IMR-90 (cell line): ENCODE measurements around the gene STAMBPL1. TPM values are rescaled to one million over a fixed set of nuclear protein-coding genes. Genes with fewer than 3 reads are reported as not detected.

Experiments
- ATAC-seq: fragments of 200-7000 bp; cut with Tn5 transposase; 2 replicates; pipeline ENCODE4 v1.9.1; 2020; ENCODE audit warnings: low read depth, mild to moderate bottlenecking, moderate library complexity
- BruUV-seq: library from RNA; stranded (reverse); fragments of 400-500 nt; replicated peaks from 2 replicates; lab custom pipeline; 2021; lab: Mats Ljungman, UMichigan
- CTCF ChIA-PET: fragments of 300-600 bp; formaldehyde crosslinking; extraction: SDS; loops from one replicate; lab custom pipeline; 2021; ENCODE audit warnings: antibody characterized with exemption; lab: Yijun Ruan, JAX
- POLR2A ChIA-PET: fragments of 300-600 bp; sonication (Branson Sonifier 250); formaldehyde crosslinking; loops from one replicate; lab custom pipeline; 2022; ENCODE audit warnings: antibody characterized with exemption; ENCODE audit not compliant: unreplicated experiment; lab: Charles Lee
- DNase-seq: peaks from one replicate; pipeline ENCODE4 v3.0.0; 2013
- H2AFZ ChIP-seq: replicated peaks from 2 replicates; pipeline ENCODE3; 2013; ENCODE audit warnings: low read length, mild to moderate bottlenecking; ENCODE audit not compliant: poor library complexity
- H2AK5ac ChIP-seq: 2 replicates; pipeline ENCODE4 v1.6.1; 2013; ENCODE audit warnings: low read depth, low read length, inconsistent platforms
- H2AK9ac ChIP-seq: replicated peaks from 2 replicates; pipeline ENCODE3; 2013; ENCODE audit warnings: mild to moderate bottlenecking, low read depth, low read length, moderate library complexity; ENCODE audit not compliant: poor library complexity
- H2BK120ac ChIP-seq: 2 replicates; pipeline ENCODE4 v1.6.1; 2013; ENCODE audit warnings: low read depth, low read length, inconsistent platforms
- H2BK15ac ChIP-seq: 3 replicates; pipeline ENCODE4 v1.6.1; 2013; ENCODE audit warnings: low read depth, low read length, inconsistent platforms
- H2BK20ac ChIP-seq: 2 replicates; pipeline ENCODE4 v1.6.1; 2013; ENCODE audit warnings: low read depth, mild to moderate bottlenecking, inconsistent platforms, low read length, moderate library complexity
- H2BK5ac ChIP-seq: 2 replicates; pipeline ENCODE4 v1.6.1; 2013; ENCODE audit warnings: mild to moderate bottlenecking, low read depth, low read length, inconsistent platforms; ENCODE audit not compliant: poor library complexity, severe bottlenecking
- H3K14ac ChIP-seq: replicated peaks from 2 replicates; pipeline ENCODE4 v1.6.1; 2013; ENCODE audit warnings: low read depth, low read length, inconsistent platforms
- H3K18ac ChIP-seq: 2 replicates; pipeline ENCODE4 v1.6.1; 2013; ENCODE audit warnings: low read depth, low read length, control low read depth
- H3K23ac ChIP-seq: 2 replicates; pipeline ENCODE4 v1.6.1; 2013; ENCODE audit warnings: low read depth, low read length, inconsistent platforms
- H3K27ac ChIP-seq: 2 replicates; pipeline ENCODE4 v1.5.1; 2013; ENCODE audit warnings: mild to moderate bottlenecking, control low read depth, low read length; ENCODE audit not compliant: insufficient read depth
- H3K27me3 ChIP-seq: 2 replicates; pipeline ENCODE4 v1.6.1; 2013; ENCODE audit warnings: low read length; ENCODE audit not compliant: control insufficient read depth, insufficient read depth
- H3K36me3 ChIP-seq: 2 replicates; pipeline ENCODE4 v1.6.1; 2013; ENCODE audit warnings: low read length, mixed read lengths; ENCODE audit not compliant: control insufficient read depth, insufficient read depth
- H3K4ac ChIP-seq: 2 replicates; pipeline ENCODE4 v1.6.1; 2013; ENCODE audit warnings: low read depth, low read length, inconsistent platforms
- H3K4me1 ChIP-seq: 2 replicates; pipeline ENCODE4 v1.6.1; 2013; ENCODE audit warnings: low read length, mixed read lengths; ENCODE audit not compliant: control insufficient read depth, insufficient read depth
- H3K4me2 ChIP-seq: 2 replicates; pipeline ENCODE4 v1.6.1; 2013; ENCODE audit warnings: low read depth, mild to moderate bottlenecking, control low read depth, low read length, moderate library complexity
- H3K4me3 ChIP-seq: 2 replicates; pipeline ENCODE4 v1.5.1; 2013; ENCODE audit warnings: low read depth, mild to moderate bottlenecking, control low read depth, low read length, moderate library complexity; ENCODE audit not compliant: insufficient read depth
- H3K56ac ChIP-seq: 2 replicates; pipeline ENCODE4 v1.6.1; 2013; ENCODE audit warnings: low read length, inconsistent platforms; ENCODE audit not compliant: insufficient read depth; ENCODE audit errors: extremely low read depth
- H3K79me1 ChIP-seq, 2 experiments: 2 replicates each; pipeline ENCODE4 v1.6.1; 2013; ENCODE audit warnings: low read length in 2 of 2, inconsistent platforms in 1 of 2, low read depth in 1 of 2
- H3K9ac ChIP-seq: 2 replicates; pipeline ENCODE4 v1.6.1; 2013; ENCODE audit warnings: low read depth, low read length, control low read depth
- H3K9me1 ChIP-seq: 2 replicates; pipeline ENCODE4 v1.6.1; 2013; ENCODE audit warnings: low read length, inconsistent platforms; ENCODE audit not compliant: insufficient read depth
- H3K9me3 ChIP-seq: 2 replicates; pipeline ENCODE4 v1.6.1; 2013; ENCODE audit warnings: low read length; ENCODE audit not compliant: control insufficient read depth, insufficient read depth
- H4K20me1 ChIP-seq: 2 replicates; pipeline ENCODE4 v1.6.1; 2013; ENCODE audit warnings: low read length, inconsistent platforms; ENCODE audit not compliant: insufficient read depth
- H4K5ac ChIP-seq: 2 replicates; pipeline ENCODE4 v1.6.1; 2013; ENCODE audit warnings: mild to moderate bottlenecking, low read depth, low read length, control low read depth
- H4K8ac ChIP-seq, 2 experiments: 2 replicates each; pipeline ENCODE4 v1.6.1; 2013; ENCODE audit warnings: low read depth in 2 of 2, low read length in 2 of 2, control low read depth in 1 of 2, inconsistent platforms in 1 of 2
- H4K91ac ChIP-seq: 2 replicates; pipeline ENCODE4 v1.6.1; 2013; ENCODE audit warnings: low read depth, low read length, inconsistent platforms; ENCODE audit not compliant: insufficient read depth
- CEBPB ChIP-seq: IDR thresholded peaks from 2 replicates; pipeline ENCODE4 v1.6.1; 2012; ENCODE audit warnings: low read depth, low read length, improper control_type of control experiment
- CHD1 ChIP-seq: IDR thresholded peaks from 2 replicates; pipeline ENCODE4 v1.6.1; 2012; ENCODE audit warnings: low read depth, low read length, improper control_type of control experiment
- FOS ChIP-seq: fragments of 150-350 bp; IDR thresholded peaks from 2 replicates; pipeline ENCODE4 v1.6.1; 2016; ENCODE audit warnings: low read depth, low read length
- MAFK ChIP-seq: IDR thresholded peaks from 2 replicates; pipeline ENCODE4 v1.6.1; 2012; ENCODE audit warnings: low read depth, low read length, improper control_type of control experiment
- MAZ ChIP-seq: IDR thresholded peaks from 2 replicates; pipeline ENCODE4 v1.6.1; 2012; ENCODE audit warnings: low read depth, mild to moderate bottlenecking, low read length, improper control_type of control experiment, moderate library complexity, borderline replicate concordance
- NFE2L2 ChIP-seq: fragments of 150-350 bp; IDR thresholded peaks from 2 replicates; pipeline ENCODE4 v1.6.1; 2016; ENCODE audit warnings: low read depth, mild to moderate bottlenecking, low read length
- POLR2A ChIP-seq: IDR thresholded peaks from 2 replicates; pipeline ENCODE4 v1.6.1; 2012; ENCODE audit warnings: mild to moderate bottlenecking, low read depth, low read length
- RCOR1 ChIP-seq: IDR thresholded peaks from 2 replicates; pipeline ENCODE4 v1.6.1; 2012; ENCODE audit warnings: mild to moderate bottlenecking, low read length, improper control_type of control experiment; ENCODE audit not compliant: insufficient replicate concordance
- SMC3 ChIP-seq: fragments of 150-350 bp; IDR thresholded peaks from 2 replicates; pipeline ENCODE4 v1.6.1; 2016; ENCODE audit warnings: low read depth, mild to moderate bottlenecking, antibody characterized with exemption, low read length, moderate library complexity
- dilution Hi-C: fragments of 300-500 bp; cut with HindIII; formaldehyde crosslinking; loops from one replicate; pipeline ENCODE4 v1.14.3; 2018; ENCODE audit warnings: low sequenced_read_pairs; ENCODE audit not compliant: unreplicated experiment
- in situ Hi-C: fragments of 300-500 bp; cut with MboI; formaldehyde crosslinking; loops from 3 replicates; pipeline ENCODE4 v1.14.3; 2019; ENCODE audit warnings: low sequenced_read_pairs, inconsistent platforms, mixed read lengths
- intact Hi-C: fragments of 100-400 bp; cut with micrococcal nuclease; formaldehyde crosslinking; loops from 2 replicates; pipeline ENCODE4 v1.10.0; 2022
- polyA plus RNA-seq, 3 experiments: library from polyadenylated mRNA; depleted of rRNA; stranded (reverse); fragments of >200 nt; gene quantifications; 2 replicates each; pipeline ENCODE4 v1.2.3, GENCODE V29; 2012; ENCODE audit warnings: low replicate concordance in 1 of 3
- total RNA-seq: library from RNA; depleted of rRNA; stranded (reverse); fragments of >200 nt; gene quantifications from 2 replicates; pipeline ENCODE4 v1.2.3, GENCODE V29; 2012
- TF ChIP-seq, protein P1 (sequence below): fragments of 150-350 bp; IDR thresholded peaks from 2 replicates; pipeline ENCODE4 v1.6.1; 2016; ENCODE audit warnings: low read depth, mild to moderate bottlenecking, low read length, moderate library complexity, borderline replicate concordance
- TF ChIP-seq, protein P2 (sequence below): conservative IDR thresholded peaks from 2 replicates; pipeline ENCODE4 v1.5.1; 2012; ENCODE audit warnings: mild to moderate bottlenecking, low read depth, low read length, improper control_type of control experiment
- TF ChIP-seq, protein P3 (sequence below): fragments of 150-350 bp; IDR thresholded peaks from 2 replicates; pipeline ENCODE4 v1.6.1; 2017; ENCODE audit warnings: mild to moderate bottlenecking, antibody characterized with exemption, low read length, low read depth

The STAMBPL1 gene
- total and polyA plus RNA-seq, 2 of the 4 experiments (the other 2 are of a cell fraction): 26.8 to 28.1 TPM

DNA sequence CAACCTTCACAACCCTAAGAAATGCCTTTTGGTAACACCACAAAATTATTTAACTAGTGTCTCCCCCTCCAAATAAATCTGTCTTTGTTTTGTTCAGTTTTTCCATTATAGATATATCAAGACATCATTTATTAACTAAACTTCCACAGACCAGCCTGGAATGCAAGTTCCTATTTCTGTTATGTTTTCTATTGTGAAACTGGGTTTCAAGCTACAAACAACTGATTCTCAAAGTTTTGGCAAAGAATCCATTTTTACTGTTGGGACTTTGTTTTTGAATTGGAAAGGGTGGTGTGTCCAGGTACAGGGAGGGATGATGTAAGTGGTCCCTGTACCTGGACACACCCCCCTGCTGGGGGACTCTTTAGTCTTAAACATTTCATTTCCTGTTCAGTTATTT is 36.2 kb downstream of the STAMBPL1 start:
- Histone ChIP-seq H3K4me2 (no peak overlapping the region), H3K27me3 (no peaks in the 10 kb centered on the region), H2BK15ac (no peak overlapping the region), H4K20me1 (no peaks in the 10 kb centered on the region), H2AFZ (no peak overlapping the region), H2AK9ac (no peak overlapping the region), H3K14ac (no peak overlapping the region), H3K9me3 (no peaks in the 10 kb centered on the region), H3K18ac (no peak overlapping the region), H3K79me1 (peaks cover 26 to 66% of the 10 kb centered on the region in 2 experiments), H3K4me1 (peaks cover 24% of the 10 kb centered on the region), H3K9me1 (peaks cover 22% of the 10 kb centered on the region), H3K9ac (no peak overlapping the region), H2BK120ac (no peak overlapping the region), H4K91ac (no peak overlapping the region), H3K23ac (no peak overlapping the region; the same call in 1 of the 2 replicates), H4K8ac (peak overlapping the region in 1 of 2 experiments; percentile 17; a peak in 2 of 4 replicates), H3K4ac (no peak overlapping the region; the same call in 1 of the 2 replicates), H3K56ac (no peak overlapping the region), H3K27ac (no peak overlapping the region), H3K36me3 (peaks cover 20% of the 10 kb centered on the region), H2AK5ac (no peak overlapping the region), H2BK20ac (no peak overlapping the region), H2BK5ac (peak overlapping the region; percentile 71), H3K4me3 (no peak overlapping the region), H4K5ac (peak overlapping the region; percentile 72; the same call in 1 of the 2 replicates)
- intact Hi-C loops (no loop called here), in situ Hi-C loops (no loop called here), dilution Hi-C loops (no loop called here)
- CTCF ChIA-PET: interaction anchor here (0.7 to 1.0 kb wide), 2 partner anchors 9 to 302 kb away, joined by 3 read pairs; no protein-coding TSS in a partner anchor
- TF ChIP-seq FOS (no peak), MAZ (no peak), MAFK (no peak), CEBPB (no peak), CHD1 (no peak), RCOR1 (no peak), NFE2L2 (no peak), SMC3 (no peak), POLR2A (no peak)
- TF ChIP-seq, protein P1, sequence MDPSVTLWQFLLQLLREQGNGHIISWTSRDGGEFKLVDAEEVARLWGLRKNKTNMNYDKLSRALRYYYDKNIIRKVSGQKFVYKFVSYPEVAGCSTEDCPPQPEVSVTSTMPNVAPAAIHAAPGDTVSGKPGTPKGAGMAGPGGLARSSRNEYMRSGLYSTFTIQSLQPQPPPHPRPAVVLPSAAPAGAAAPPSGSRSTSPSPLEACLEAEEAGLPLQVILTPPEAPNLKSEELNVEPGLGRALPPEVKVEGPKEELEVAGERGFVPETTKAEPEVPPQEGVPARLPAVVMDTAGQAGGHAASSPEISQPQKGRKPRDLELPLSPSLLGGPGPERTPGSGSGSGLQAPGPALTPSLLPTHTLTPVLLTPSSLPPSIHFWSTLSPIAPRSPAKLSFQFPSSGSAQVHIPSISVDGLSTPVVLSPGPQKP: no peak
- TF ChIP-seq, protein P2, sequence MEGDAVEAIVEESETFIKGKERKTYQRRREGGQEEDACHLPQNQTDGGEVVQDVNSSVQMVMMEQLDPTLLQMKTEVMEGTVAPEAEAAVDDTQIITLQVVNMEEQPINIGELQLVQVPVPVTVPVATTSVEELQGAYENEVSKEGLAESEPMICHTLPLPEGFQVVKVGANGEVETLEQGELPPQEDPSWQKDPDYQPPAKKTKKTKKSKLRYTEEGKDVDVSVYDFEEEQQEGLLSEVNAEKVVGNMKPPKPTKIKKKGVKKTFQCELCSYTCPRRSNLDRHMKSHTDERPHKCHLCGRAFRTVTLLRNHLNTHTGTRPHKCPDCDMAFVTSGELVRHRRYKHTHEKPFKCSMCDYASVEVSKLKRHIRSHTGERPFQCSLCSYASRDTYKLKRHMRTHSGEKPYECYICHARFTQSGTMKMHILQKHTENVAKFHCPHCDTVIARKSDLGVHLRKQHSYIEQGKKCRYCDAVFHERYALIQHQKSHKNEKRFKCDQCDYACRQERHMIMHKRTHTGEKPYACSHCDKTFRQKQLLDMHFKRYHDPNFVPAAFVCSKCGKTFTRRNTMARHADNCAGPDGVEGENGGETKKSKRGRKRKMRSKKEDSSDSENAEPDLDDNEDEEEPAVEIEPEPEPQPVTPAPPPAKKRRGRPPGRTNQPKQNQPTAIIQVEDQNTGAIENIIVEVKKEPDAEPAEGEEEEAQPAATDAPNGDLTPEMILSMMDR: no peak
- TF ChIP-seq, protein P3, sequence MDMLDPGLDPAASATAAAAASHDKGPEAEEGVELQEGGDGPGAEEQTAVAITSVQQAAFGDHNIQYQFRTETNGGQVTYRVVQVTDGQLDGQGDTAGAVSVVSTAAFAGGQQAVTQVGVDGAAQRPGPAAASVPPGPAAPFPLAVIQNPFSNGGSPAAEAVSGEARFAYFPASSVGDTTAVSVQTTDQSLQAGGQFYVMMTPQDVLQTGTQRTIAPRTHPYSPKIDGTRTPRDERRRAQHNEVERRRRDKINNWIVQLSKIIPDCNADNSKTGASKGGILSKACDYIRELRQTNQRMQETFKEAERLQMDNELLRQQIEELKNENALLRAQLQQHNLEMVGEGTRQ: no peak
- BruUV-seq: no TSS peak
- DNase-seq (no peak), ATAC-seq (no peak)
- POLR2A ChIA-PET: interaction anchor here (0.6 kb wide), 1 partner anchor 19 kb away, joined by 3 read pairs; no protein-coding TSS in a partner anchor
